Osteocyte (in vitro differentiated cells): Measurements from ENCODE around the gene HSPA4. TPM values are rescaled to one million over a fixed set of nuclear protein-coding genes. Genes with fewer than 3 reads are reported as not detected.
"Not testable (repeated sequence)": the region's sequence is repeated elsewhere in the genome, so short reads cannot be mapped to it uniquely, and the experiment has no call there.

Experiments
- DNase-seq: peaks from one replicate; pipeline ENCODE4 v3.0.0; 2021; ENCODE audit warnings: mixed read lengths; ENCODE audit not compliant: unreplicated experiment; ENCODE audit errors: extremely low spot score
- H3K27ac Mint-ChIP-seq: one replicate; pipeline ENCODE4 v1.8.0; 2021; ENCODE audit warnings: mild to moderate bottlenecking, mixed read lengths; ENCODE audit not compliant: unreplicated experiment
- H3K27me3 Mint-ChIP-seq: one replicate; pipeline ENCODE4 v1.8.0; 2021; ENCODE audit warnings: mixed read lengths; ENCODE audit not compliant: unreplicated experiment
- H3K36me3 Mint-ChIP-seq: one replicate; pipeline ENCODE4 v1.8.0; 2021; ENCODE audit warnings: mixed read lengths; ENCODE audit not compliant: unreplicated experiment
- H3K4me1 Mint-ChIP-seq: one replicate; pipeline ENCODE4 v1.8.0; 2021; ENCODE audit warnings: mixed read lengths; ENCODE audit not compliant: unreplicated experiment
- H3K4me3 Mint-ChIP-seq: one replicate; pipeline ENCODE4 v1.8.0; 2021; ENCODE audit warnings: mild to moderate bottlenecking, moderate library complexity, mixed read lengths; ENCODE audit not compliant: unreplicated experiment
- H3K9me3 Mint-ChIP-seq: one replicate; pipeline ENCODE4 v1.8.0; 2021; ENCODE audit warnings: mixed read lengths; ENCODE audit not compliant: unreplicated experiment
- CTCF ChIP-seq: fragments of 200-600 bp; sonication (generic); IDR thresholded peaks from 2 replicates; pipeline ENCODE4 v1.5.0; 2021; ENCODE audit warnings: antibody characterized with exemption, mild to moderate bottlenecking, moderate library complexity
- total RNA-seq: library from RNA; stranded (reverse); gene quantifications from 2 replicates; pipeline ENCODE4 v1.2.1, GENCODE V29; 2021

Gene HSPA4
- total RNA-seq, 1 donor from 2014 or later, result 94.9 TPM

- Mint-ChIP-seq H3K27ac (no peak overlapping the region), H3K27me3 (peaks cover 2% of the 10 kb centered on the region), H3K4me3 (no peak overlapping the region), H3K9me3 (no peaks in the 10 kb centered on the region), H3K4me1 (no peaks in the 10 kb centered on the region), H3K36me3 (no peaks in the 10 kb centered on the region)
- DNase-seq, result no peak
- no peak for TF ChIP-seq CTCF
Observed at GRCh38 chr5:133032852-133033742, 18.7 kb upstream of the HSPA4 start.

- no peak overlapping the region for H3K27ac Mint-ChIP-seq
- no peak for DNase-seq
Observed at GRCh38 chr5:133034064-133034463, 17.7 kb upstream of the HSPA4 start.

GRCh38 chr5:133035224-133035623, 16.6 kb upstream of the HSPA4 start:
- no peak overlapping the region for H3K27ac Mint-ChIP-seq
- H3K4me3 Mint-ChIP-seq, result no peak overlapping the region
- no peak for TF ChIP-seq CTCF
- no peaks in the 10 kb centered on the region for H3K4me1 Mint-ChIP-seq
- no peaks in the 10 kb centered on the region for H3K9me3 Mint-ChIP-seq
- no peaks in the 10 kb centered on the region for H3K36me3 Mint-ChIP-seq
- DNase-seq, result no peak
- H3K27me3 Mint-ChIP-seq, result peaks cover 2% of the 10 kb centered on the region

More at GRCh38 chr5:133034064-133034463, 17.7 kb upstream of the HSPA4 start:
- H3K9me3 Mint-ChIP-seq, result no peaks in the 10 kb centered on the region
- TF ChIP-seq CTCF, result no peak
- peaks cover 2% of the 10 kb centered on the region for H3K27me3 Mint-ChIP-seq
- H3K4me1 Mint-ChIP-seq, result no peaks in the 10 kb centered on the region
- H3K4me3 Mint-ChIP-seq, result no peak overlapping the region
- H3K36me3 Mint-ChIP-seq, result no peaks in the 10 kb centered on the region

- H3K9me3 Mint-ChIP-seq, H3K27ac Mint-ChIP-seq, H3K27me3 Mint-ChIP-seq, H3K4me1 Mint-ChIP-seq, DNase-seq, H3K4me3 Mint-ChIP-seq, H3K36me3 Mint-ChIP-seq: not testable (repeated sequence)
Observed at GRCh38 chr5:133036677-133037076, 15.1 kb upstream of the HSPA4 start.

GRCh38 chr5:133041157-133041784, 10.5 kb upstream of the HSPA4 start:
- DNase-seq, result no peak
- Mint-ChIP-seq H3K9me3 (no peaks in the 10 kb centered on the region), H3K4me3 (no peak overlapping the region), H3K4me1 (peaks cover 3% of the 10 kb centered on the region), H3K36me3 (no peaks in the 10 kb centered on the region), H3K27ac (no peak overlapping the region), H3K27me3 (no peaks in the 10 kb centered on the region)
- no peak for TF ChIP-seq CTCF
